HG03039 (cell line): Measurements from ENCODE around the gene OTOG.
"Not testable (repeated sequence)": the region's sequence is repeated elsewhere in the genome, so short reads cannot be mapped to it uniquely, and the experiment has no call there.

Source experiments
- ATAC-seq: cut with Tn5 transposase; IDR thresholded peaks from one replicate; pipeline ENCODE4 v1.9.1; 2021; ENCODE audit warnings: mild to moderate bottlenecking, moderate library complexity; ENCODE audit not compliant: unreplicated experiment

OTOG gene

GRCh38 chr11:17622711-17623110 is 75.7 kb downstream of the OTOG start:
- not testable (repeated sequence) for ATAC-seq

GRCh38 chr11:17629113-17629512 is 82.1 kb downstream of the OTOG start:
- ATAC-seq: no peak

- no peak for ATAC-seq
These were observed 83.9 kb downstream of the OTOG start for GRCh38 chr11:17630936-17631335.

GRCh38 chr11:17631702-17632365 is 84.8 kb downstream of the OTOG start:
- ATAC-seq: no peak

GRCh38 chr11:17633279-17633986 is 86.4 kb downstream of the OTOG start:
- ATAC-seq: no peak

- ATAC-seq: no peak
These were observed 87.1 kb downstream of the OTOG start for GRCh38 chr11:17633987-17634775.

- ATAC-seq: no peak
These were observed 87.9 kb downstream of the OTOG start for GRCh38 chr11:17634776-17635550.

GRCh38 chr11:17635551-17635938 is 88.5 kb downstream of the OTOG start:
- ATAC-seq: no peak

GRCh38 chr11:17636721-17637120 is 89.7 kb downstream of the OTOG start:
- ATAC-seq: no peak

GRCh38 chr11:17637901-17638300 is 90.8 kb downstream of the OTOG start:
- ATAC-seq: no peak

- ATAC-seq: no peak
These were observed 91.3 kb downstream of the OTOG start for GRCh38 chr11:17638311-17638710.

GRCh38 chr11:17639091-17639490 is 92.0 kb downstream of the OTOG start:
- no peak for ATAC-seq

GRCh38 chr11:17639781-17640180 is 92.7 kb downstream of the OTOG start:
- no peak for ATAC-seq

GRCh38 chr11:17640493-17641164 is 93.6 kb downstream of the OTOG start:
- no peak for ATAC-seq

GRCh38 chr11:17641792-17642350 is 94.8 kb downstream of the OTOG start:
- no peak for ATAC-seq

GRCh38 chr11:17642370-17642769 is 95.3 kb downstream of the OTOG start:
- no peak for ATAC-seq

- ATAC-seq: no peak
These were observed 95.9 kb downstream of the OTOG start for GRCh38 chr11:17642980-17643379.

- ATAC-seq: no peak
These were observed 96.7 kb downstream of the OTOG start for GRCh38 chr11:17643506-17644405.
